ENCODE results near the gene ROBO3.

ROBO3 gene

GRCh38 chr11:124865181-124865901 is at the start of gene ROBO3:
TSS of gene ROBO3 (plus strand) at chr11:124865432. CDS start at chr11:124865578, 146 bp downstream.
- peak within 1 kb of the TSS; percentile 22; the same call in 1 of the 2 replicates for H3K9ac ChIP-seq (ENCODE audit: low read depth, low read length)
- H3K4me1 ChIP-seq (ENCODE audit: insufficient read depth, low read length): no peaks in the 10 kb centered on the region

GRCh38 chr11:124817036-124817435 is 48.2 kb upstream of the ROBO3 start:
- H3K9ac ChIP-seq (ENCODE audit: low read depth, low read length): no peak overlapping the region
- H3K4me1 ChIP-seq (ENCODE audit: insufficient read depth, low read length): no peaks in the 10 kb centered on the region
- H3K36me3 ChIP-seq (ENCODE audit: insufficient read depth, low read length): no peaks in the 10 kb centered on the region
- H3K9me3 ChIP-seq (ENCODE audit: control insufficient read depth, insufficient read depth, low read length): no peaks in the 10 kb centered on the region

More at GRCh38 chr11:124865181-124865901, at the start of gene ROBO3:
- Histone ChIP-seq H3K36me3 (ENCODE audit: insufficient read depth, low read length) (no peaks in the 10 kb centered on the region), H3K9me3 (ENCODE audit: control insufficient read depth, insufficient read depth, low read length) (no peaks in the 10 kb centered on the region)

GRCh38 chr11:124821995-124822730 is 43.1 kb upstream of the ROBO3 start:
- no peaks in the 10 kb centered on the region for H3K36me3 ChIP-seq (ENCODE audit: insufficient read depth, low read length)

GRCh38 chr11:124823512-124824376 is 41.5 kb upstream of the ROBO3 start:
- Histone ChIP-seq H3K4me1 (ENCODE audit: insufficient read depth, low read length) (no peaks in the 10 kb centered on the region), H3K36me3 (ENCODE audit: insufficient read depth, low read length) (no peaks in the 10 kb centered on the region), H3K9ac (ENCODE audit: low read depth, low read length) (no peak overlapping the region), H3K9me3 (ENCODE audit: control insufficient read depth, insufficient read depth, low read length) (no peaks in the 10 kb centered on the region)

More at GRCh38 chr11:124821995-124822730, 43.1 kb upstream of the ROBO3 start:
- Histone ChIP-seq H3K9ac (ENCODE audit: low read depth, low read length) (no peak overlapping the region), H3K4me1 (ENCODE audit: insufficient read depth, low read length) (no peaks in the 10 kb centered on the region), H3K9me3 (ENCODE audit: control insufficient read depth, insufficient read depth, low read length) (no peaks in the 10 kb centered on the region)

- no peaks in the 10 kb centered on the region for H3K9me3 ChIP-seq (ENCODE audit: control insufficient read depth, insufficient read depth, low read length)
- H3K4me1 ChIP-seq (ENCODE audit: insufficient read depth, low read length): no peaks in the 10 kb centered on the region
- H3K36me3 ChIP-seq (ENCODE audit: insufficient read depth, low read length): no peaks in the 10 kb centered on the region
- no peak overlapping the region for H3K9ac ChIP-seq (ENCODE audit: low read depth, low read length)
Measured at GRCh38 chr11:124825876-124826275, 39.4 kb upstream of the ROBO3 start.

GRCh38 chr11:124829986-124830385 is 35.2 kb upstream of the ROBO3 start:
- no peak overlapping the region for H3K9ac ChIP-seq (ENCODE audit: low read depth, low read length)
- 0 out of 2 replicates have a peak, but pooled peaks cover 3% of the 10 kb centered on the region for H3K4me1 ChIP-seq (ENCODE audit: insufficient read depth, low read length)
- no peaks in the 10 kb centered on the region for H3K9me3 ChIP-seq (ENCODE audit: control insufficient read depth, insufficient read depth, low read length)
- H3K36me3 ChIP-seq (ENCODE audit: insufficient read depth, low read length): no peaks in the 10 kb centered on the region

GRCh38 chr11:124830749-124831148 is 34.5 kb upstream of the ROBO3 start:
- H3K4me1 ChIP-seq (ENCODE audit: insufficient read depth, low read length): 0 out of 2 replicates have a peak, but pooled peaks cover 3% of the 10 kb centered on the region
- H3K9me3 ChIP-seq (ENCODE audit: control insufficient read depth, insufficient read depth, low read length): no peaks in the 10 kb centered on the region
- no peaks in the 10 kb centered on the region for H3K36me3 ChIP-seq (ENCODE audit: insufficient read depth, low read length)
- no peak overlapping the region for H3K9ac ChIP-seq (ENCODE audit: low read depth, low read length)

GRCh38 chr11:124831897-124832296 is 33.3 kb upstream of the ROBO3 start:
- H3K36me3 ChIP-seq (ENCODE audit: insufficient read depth, low read length): no peaks in the 10 kb centered on the region
- H3K9ac ChIP-seq (ENCODE audit: low read depth, low read length): no peak overlapping the region
- H3K9me3 ChIP-seq (ENCODE audit: control insufficient read depth, insufficient read depth, low read length): no peaks in the 10 kb centered on the region
- H3K4me1 ChIP-seq (ENCODE audit: insufficient read depth, low read length): 0 out of 2 replicates have a peak, but pooled peaks cover 3% of the 10 kb centered on the region

- Histone ChIP-seq H3K4me1 (ENCODE audit: insufficient read depth, low read length) (0 out of 2 replicates have a peak, but pooled peaks cover 3% of the 10 kb centered on the region), H3K9ac (ENCODE audit: low read depth, low read length) (no peak overlapping the region), H3K36me3 (ENCODE audit: insufficient read depth, low read length) (no peaks in the 10 kb centered on the region), H3K9me3 (ENCODE audit: control insufficient read depth, insufficient read depth, low read length) (no peaks in the 10 kb centered on the region)
Measured at GRCh38 chr11:124832571-124832970, 32.7 kb upstream of the ROBO3 start.

- H3K4me1 ChIP-seq (ENCODE audit: insufficient read depth, low read length): 0 out of 2 replicates have a peak, but pooled peaks cover 3% of the 10 kb centered on the region
Measured at GRCh38 chr11:124834526-124835180, 30.6 kb upstream of the ROBO3 start.

GRCh38 chr11:124835918-124836317 is 29.3 kb upstream of the ROBO3 start:
- Histone ChIP-seq H3K9ac (ENCODE audit: low read depth, low read length) (no peak overlapping the region), H3K9me3 (ENCODE audit: control insufficient read depth, insufficient read depth, low read length) (no peaks in the 10 kb centered on the region), H3K36me3 (ENCODE audit: insufficient read depth, low read length) (no peaks in the 10 kb centered on the region), H3K4me1 (ENCODE audit: insufficient read depth, low read length) (0 out of 2 replicates have a peak, but pooled peaks cover 3% of the 10 kb centered on the region)

More at GRCh38 chr11:124834526-124835180, 30.6 kb upstream of the ROBO3 start:
- H3K9ac ChIP-seq (ENCODE audit: low read depth, low read length): no peak overlapping the region
- H3K9me3 ChIP-seq (ENCODE audit: control insufficient read depth, insufficient read depth, low read length): no peaks in the 10 kb centered on the region
- H3K36me3 ChIP-seq (ENCODE audit: insufficient read depth, low read length): no peaks in the 10 kb centered on the region

GRCh38 chr11:124837491-124837856 is 27.8 kb upstream of the ROBO3 start:
- no peaks in the 10 kb centered on the region for H3K9me3 ChIP-seq (ENCODE audit: control insufficient read depth, insufficient read depth, low read length)
- peaks cover 3% of the 10 kb centered on the region; the same call in 1 of the 2 replicates for H3K4me1 ChIP-seq (ENCODE audit: insufficient read depth, low read length)
- no peak overlapping the region for H3K9ac ChIP-seq (ENCODE audit: low read depth, low read length)
- H3K36me3 ChIP-seq (ENCODE audit: insufficient read depth, low read length): no peaks in the 10 kb centered on the region

- Histone ChIP-seq H3K9me3 (ENCODE audit: control insufficient read depth, insufficient read depth, low read length) (no peaks in the 10 kb centered on the region), H3K9ac (ENCODE audit: low read depth, low read length) (peak overlapping the region; percentile 43; the same call in 1 of the 2 replicates), H3K36me3 (ENCODE audit: insufficient read depth, low read length) (no peaks in the 10 kb centered on the region), H3K4me1 (ENCODE audit: insufficient read depth, low read length) (no peaks in the 10 kb centered on the region; the same call in 1 of the 2 replicates)
Measured at GRCh38 chr11:124838805-124839127, 26.5 kb upstream of the ROBO3 start.
